H54 (cell line): ENCODE results near the gene FOXD3.

Experiments used
- DNase-seq: peaks from one replicate; pipeline ENCODE4 v3.0.0; 2011; ENCODE audit warnings: low spot score, mixed read lengths; ENCODE audit not compliant: insufficient read length
- FAIRE-seq: peaks from 3 replicates; lab custom pipeline; 2011; peaks lifted over from hg19 to GRCh38; lab: Jason Lieb, UNC
- POLR2A ChIP-seq: IDR thresholded peaks from 2 replicates; pipeline ENCODE4 v1.6.1; 2011; ENCODE audit warnings: low read depth, mild to moderate bottlenecking, low read length

Gene FOXD3

DNA sequence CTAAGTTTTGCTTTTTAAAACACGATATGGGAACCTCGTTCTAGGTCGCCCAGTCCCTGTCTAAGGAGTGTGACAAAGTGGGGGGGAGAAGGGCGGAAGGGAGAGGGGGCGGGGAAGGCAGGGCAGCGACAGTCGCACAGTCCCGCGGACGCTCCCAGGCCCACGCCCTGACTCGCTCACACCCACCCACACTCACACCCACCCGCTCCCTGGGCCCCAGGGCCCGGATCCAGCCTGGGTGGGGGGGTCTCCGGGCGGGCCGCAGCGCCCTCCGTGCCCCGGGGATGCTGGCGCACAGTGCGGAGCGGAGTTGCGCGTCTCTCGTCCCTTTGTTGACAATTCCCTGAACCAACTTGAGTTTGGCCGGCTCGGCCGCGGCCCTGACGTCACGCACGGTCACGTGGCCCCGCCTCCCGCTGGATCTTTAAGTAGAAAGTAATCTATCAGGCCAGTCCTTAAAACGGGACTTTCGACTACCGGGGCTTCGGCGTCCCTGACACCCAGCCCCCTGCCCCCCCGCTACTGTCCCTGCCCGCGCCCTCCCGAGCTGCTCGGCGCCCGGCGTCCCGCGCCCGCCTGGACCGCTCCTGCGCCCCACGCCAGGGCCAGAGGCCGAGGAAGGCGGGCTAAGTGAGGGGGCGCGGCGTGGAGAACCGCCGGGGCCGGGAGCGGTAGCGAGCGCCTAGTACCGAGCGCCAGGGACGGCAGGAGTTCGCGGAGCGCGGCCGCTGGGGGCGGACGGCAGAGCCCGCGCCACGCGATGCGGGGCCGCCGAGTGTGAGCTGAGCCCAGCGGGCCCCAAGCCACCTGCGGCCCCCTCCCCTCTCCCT is at the start of gene FOXD3:
TSS of gene FOXD3 (plus strand) at position 454 of the 830 bp plus-strand sequence. CDS start 492 bp downstream, outside the sequence.
- FAIRE-seq: no peak
- TF ChIP-seq POLR2A: no peak
- DNase-seq: peak; percentile 62

- DNase-seq (no peak), FAIRE-seq (no peak)
- no peak for TF ChIP-seq POLR2A
These were observed 49.6 kb upstream of the FOXD3 start for GRCh38 chr1:63272811-63273210.

GRCh38 chr1:63274371-63274770 is 48.0 kb upstream of the FOXD3 start:
- no peak for TF ChIP-seq POLR2A
- FAIRE-seq: no peak
- no peak for DNase-seq

- no peak for FAIRE-seq
- TF ChIP-seq POLR2A: no peak
- DNase-seq: no peak
These were observed 47.4 kb upstream of the FOXD3 start for GRCh38 chr1:63274979-63275378.

DNA sequence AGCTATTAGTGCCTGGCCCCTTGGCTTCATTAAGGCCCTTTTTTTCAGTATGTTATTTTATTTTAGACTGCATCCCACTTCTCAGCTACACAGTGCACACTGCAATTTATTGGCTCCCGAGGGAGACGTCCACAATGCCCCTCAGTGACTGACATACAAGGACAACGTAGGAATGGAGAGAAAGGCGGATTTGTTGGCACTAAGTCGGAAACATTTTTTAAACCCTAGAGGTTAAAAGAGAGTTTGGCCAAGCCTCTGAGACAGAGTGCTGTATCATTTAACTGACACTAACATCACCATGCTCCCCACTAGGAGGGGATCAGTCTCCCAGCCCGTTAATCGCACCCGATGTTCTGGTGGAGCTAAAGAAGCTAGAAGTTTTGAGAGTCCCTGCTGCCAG is 45.7 kb upstream of the FOXD3 start:
- FAIRE-seq: no peak
- no peak for TF ChIP-seq POLR2A
- no peak for DNase-seq

DNA sequence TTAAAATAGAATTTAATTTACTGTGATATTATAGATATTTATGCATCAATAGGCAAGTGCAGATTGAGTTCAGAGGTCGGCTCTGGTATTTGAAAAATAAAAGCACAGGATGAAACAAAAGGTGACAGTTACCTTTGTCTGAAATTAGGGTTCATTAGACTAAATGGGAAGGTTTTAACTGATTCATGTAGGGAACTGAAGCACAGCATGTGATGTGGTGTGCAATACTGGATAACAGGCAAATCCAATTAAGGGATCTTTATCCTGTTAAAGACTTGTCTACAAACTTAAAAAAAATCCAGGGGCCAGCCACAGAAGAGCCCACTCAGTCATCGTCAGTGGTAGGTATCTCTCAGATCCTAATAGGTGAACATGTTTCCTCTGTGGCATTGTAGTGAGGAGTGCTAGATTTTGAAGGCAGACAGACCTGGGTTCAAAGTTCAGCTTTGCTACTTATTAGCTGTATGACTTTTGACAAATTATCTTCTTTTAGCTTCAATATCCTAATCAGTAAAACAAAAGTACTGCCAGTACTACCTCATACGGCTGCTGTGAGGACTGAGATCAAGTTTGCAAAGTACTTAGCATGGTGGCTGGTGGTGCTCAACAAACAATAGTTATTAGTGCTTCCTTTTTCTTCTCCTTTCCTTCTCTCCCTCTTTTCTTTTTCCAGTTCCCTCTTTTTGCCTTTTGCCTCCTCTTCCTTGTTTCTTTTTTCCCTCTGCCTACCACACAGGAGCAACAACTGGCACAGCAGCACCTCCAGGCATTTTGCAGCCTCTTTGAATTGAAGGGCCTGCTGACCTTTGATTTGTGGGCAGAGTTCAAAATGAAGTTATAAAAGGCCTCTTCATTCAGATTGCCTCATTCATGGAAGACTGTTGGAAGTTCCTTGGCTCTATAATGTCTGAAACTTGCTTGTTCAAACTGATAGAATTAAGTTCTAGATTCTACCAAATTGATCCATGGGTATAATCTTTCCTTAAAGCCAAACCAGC is 44.9 kb upstream of the FOXD3 start:
- FAIRE-seq: no peak
- DNase-seq: no peak
- no peak for TF ChIP-seq POLR2A

- FAIRE-seq (no peak), DNase-seq (no peak)
- TF ChIP-seq POLR2A: no peak
These were observed 40.6 kb upstream of the FOXD3 start for GRCh38 chr1:63281753-63282152.

- TF ChIP-seq POLR2A: no peak
- FAIRE-seq: no peak
- DNase-seq: no peak
These were observed 33.2 kb upstream of the FOXD3 start for GRCh38 chr1:63289135-63289534.

DNA sequence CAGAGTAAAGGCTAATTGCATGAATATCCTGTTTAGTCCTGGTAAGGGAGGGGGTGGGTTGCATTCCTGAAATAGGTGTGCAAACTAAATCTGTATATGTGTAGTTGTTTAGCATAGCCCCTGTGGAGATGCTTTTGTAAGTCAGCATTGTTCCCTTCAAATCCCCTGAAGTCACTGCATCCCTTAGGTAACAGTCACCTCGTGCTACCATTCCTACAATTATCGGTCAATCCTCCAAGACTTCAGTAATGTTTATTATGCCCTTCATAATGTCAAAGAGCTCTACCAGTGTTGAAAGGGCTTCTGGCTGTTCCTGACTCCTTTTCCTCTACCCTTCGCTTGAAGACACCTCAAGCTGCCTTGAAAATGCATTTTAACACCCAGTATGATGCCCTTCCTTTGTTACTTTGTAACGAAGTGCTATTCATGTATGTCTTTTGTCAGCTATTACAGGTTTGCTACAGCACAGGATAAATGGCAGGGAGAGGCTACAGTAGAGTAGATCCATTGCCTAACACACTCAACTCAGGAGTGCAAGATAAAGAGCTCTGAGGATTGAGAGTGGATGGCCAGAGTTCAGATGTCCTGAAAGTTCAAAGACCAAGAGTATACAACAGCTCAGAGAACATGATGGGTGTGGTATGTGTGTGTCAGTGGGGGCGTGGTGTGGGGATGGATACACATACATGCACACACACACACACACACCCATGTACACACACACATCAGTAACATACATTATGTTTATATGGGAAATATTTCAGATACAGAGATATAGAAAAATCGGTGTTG is 27.4 kb upstream of the FOXD3 start:
- FAIRE-seq: no peak
- no peak for TF ChIP-seq POLR2A
- no peak for DNase-seq

DNA sequence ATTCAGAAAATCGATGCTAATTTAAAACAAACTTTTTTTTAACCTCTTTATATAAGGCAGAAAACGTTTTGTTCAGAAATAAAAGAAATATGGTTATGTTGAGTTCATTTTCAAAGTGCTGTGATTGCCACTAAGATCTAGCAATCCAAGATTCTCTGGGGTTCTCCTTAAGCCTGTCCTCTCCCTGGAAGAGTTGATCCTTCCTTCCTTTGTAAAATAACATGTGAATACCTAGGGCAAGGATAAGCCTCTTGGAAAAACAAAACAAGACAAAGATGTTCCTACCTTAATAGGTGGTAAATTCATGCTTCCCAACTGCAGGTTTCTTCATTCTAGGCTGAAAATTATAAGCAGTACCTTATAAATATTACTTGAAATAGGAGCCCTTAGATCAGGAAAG is 18.0 kb upstream of the FOXD3 start:
- no peak for TF ChIP-seq POLR2A
- DNase-seq (no peak), FAIRE-seq (no peak)

GRCh38 chr1:63305043-63305442 is 17.3 kb upstream of the FOXD3 start:
- TF ChIP-seq POLR2A: no peak
- FAIRE-seq (no peak), DNase-seq (no peak)

DNA sequence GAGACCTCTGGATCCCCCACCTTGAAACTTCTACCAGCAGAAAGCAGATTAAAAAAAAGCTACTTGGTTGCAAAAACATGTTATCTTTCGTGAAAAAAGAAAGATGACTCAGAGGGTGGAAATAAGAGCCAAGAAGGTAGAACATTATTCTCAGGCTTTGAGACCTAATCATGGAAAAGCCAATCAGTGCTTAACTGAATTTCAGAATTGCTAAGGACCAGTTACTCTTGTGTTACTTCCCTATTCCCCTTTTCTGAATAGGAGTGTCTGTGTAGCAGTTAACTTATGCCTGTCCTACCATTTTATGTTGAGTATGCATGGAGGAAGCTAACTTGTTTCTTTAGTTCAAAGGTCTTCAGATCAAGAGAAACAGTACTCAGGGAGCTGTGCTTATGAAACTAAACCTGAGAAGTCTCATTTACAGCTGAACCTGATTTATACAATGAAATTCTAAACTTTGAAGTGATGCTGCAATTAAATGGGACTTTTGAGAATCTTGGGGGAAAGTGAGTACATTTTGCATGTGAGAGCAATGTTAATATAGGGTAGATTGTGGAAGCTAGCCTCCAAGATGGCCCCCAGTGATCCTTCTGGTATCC is 15.1 kb upstream of the FOXD3 start:
- FAIRE-seq: no peak
- no peak for TF ChIP-seq POLR2A

DNA sequence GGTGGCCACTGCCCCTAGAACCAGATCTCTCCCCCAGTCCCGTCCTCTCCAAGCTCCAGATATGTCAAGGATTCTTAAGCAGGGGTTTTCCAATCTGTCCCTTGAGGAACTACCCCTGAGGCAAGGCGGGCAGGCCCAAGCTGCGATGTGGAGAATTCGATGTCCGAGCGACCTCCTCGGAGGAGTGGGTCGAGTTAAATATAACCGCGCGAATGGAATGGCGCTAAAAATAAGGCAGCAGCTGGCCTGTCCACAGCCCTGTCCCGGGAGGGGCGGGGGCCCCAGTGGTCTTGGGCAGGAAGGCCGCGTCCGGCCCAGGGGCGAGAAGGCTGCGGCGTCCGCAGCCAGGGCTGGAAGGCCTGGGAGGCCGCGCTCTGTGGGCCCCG is 5.8 kb upstream of the FOXD3 start:
- TF ChIP-seq POLR2A: no peak
- DNase-seq (no peak), FAIRE-seq (no peak)

More for the DNA sequence above, 15.1 kb upstream of the FOXD3 start:
- no peak for DNase-seq
